Astrocyte (in vitro differentiated cells and primary cell): ENCODE data around the gene RAD51B. TPM values are rescaled to one million over a fixed set of nuclear protein-coding genes. Genes with fewer than 3 reads are reported as not detected.
A peak's percentile ranks its signal among the peaks of the same experiment; 100 is the strongest.

Experiments used
- DNase-seq: peaks from one replicate; pipeline ENCODE4 v3.0.0-alpha.2; 2010; ENCODE audit warnings: low read depth
- FAIRE-seq: peaks from 2 replicates; lab custom pipeline; 2011; peaks lifted over from hg19 to GRCh38; lab: Jason Lieb, UNC
- H2AFZ ChIP-seq: 2 replicates; pipeline ENCODE4 v1.6.0; 2012; ENCODE audit warnings: low read depth, low read length, inconsistent platforms
- H3K27ac ChIP-seq: 2 replicates; pipeline ENCODE4 v1.5.1; 2011; ENCODE audit warnings: low read depth, low read length, inconsistent platforms
- H3K27me3 ChIP-seq: 2 replicates; pipeline ENCODE4 v1.6.0; 2011; ENCODE audit warnings: low read length, inconsistent platforms; ENCODE audit not compliant: insufficient read depth
- H3K36me3 ChIP-seq: 2 replicates; pipeline ENCODE4 v1.5.1; 2011; ENCODE audit warnings: low read length, inconsistent platforms; ENCODE audit not compliant: insufficient read depth
- H3K4me1 ChIP-seq: 2 replicates; pipeline ENCODE4 v1.5.1; 2011; ENCODE audit warnings: low read length, inconsistent platforms; ENCODE audit not compliant: insufficient read depth
- H3K4me2 ChIP-seq: 2 replicates; pipeline ENCODE4 v1.6.0; 2012; ENCODE audit warnings: low read length, inconsistent platforms
- H3K4me3 ChIP-seq: 2 replicates; pipeline ENCODE4 v1.5.1; 2011; ENCODE audit warnings: low read depth, mild to moderate bottlenecking, low read length, inconsistent platforms; ENCODE audit not compliant: insufficient read depth
- H3K79me2 ChIP-seq: 2 replicates; pipeline ENCODE4 v1.6.0; 2012; ENCODE audit warnings: mild to moderate bottlenecking, low read length, inconsistent platforms; ENCODE audit not compliant: insufficient read depth
- H3K9ac ChIP-seq: 2 replicates; pipeline ENCODE4 v1.6.0; 2012; ENCODE audit warnings: mild to moderate bottlenecking, low read length, inconsistent platforms
- H3K9me3 ChIP-seq: 2 replicates; pipeline ENCODE4 v1.5.1; 2012; ENCODE audit warnings: low read depth, mild to moderate bottlenecking, low read length, inconsistent platforms; ENCODE audit not compliant: insufficient read depth
- H4K20me1 ChIP-seq: 2 replicates; pipeline ENCODE4 v1.6.0; 2012; ENCODE audit warnings: low read length, inconsistent platforms; ENCODE audit not compliant: insufficient read depth
- H3K27ac Mint-ChIP-seq: one replicate; pipeline ENCODE4 v1.8.0; 2021; ENCODE audit warnings: mild to moderate bottlenecking, mixed read lengths; ENCODE audit not compliant: unreplicated experiment
- H3K27me3 Mint-ChIP-seq: one replicate; pipeline ENCODE4 v1.8.0; 2021; ENCODE audit warnings: low read depth, mixed read lengths; ENCODE audit not compliant: unreplicated experiment
- H3K36me3 Mint-ChIP-seq: one replicate; pipeline ENCODE4 v1.8.0; 2021; ENCODE audit warnings: low read depth, mixed read lengths; ENCODE audit not compliant: unreplicated experiment
- H3K4me1 Mint-ChIP-seq: one replicate; pipeline ENCODE4 v1.8.0; 2021; ENCODE audit warnings: low read depth, mixed read lengths; ENCODE audit not compliant: unreplicated experiment
- H3K4me3 Mint-ChIP-seq: one replicate; pipeline ENCODE4 v1.8.0; 2021; ENCODE audit warnings: mild to moderate bottlenecking, moderate library complexity, mixed read lengths; ENCODE audit not compliant: unreplicated experiment
- H3K9me3 Mint-ChIP-seq: one replicate; pipeline ENCODE4 v1.8.0; 2021; ENCODE audit warnings: mild to moderate bottlenecking, mixed read lengths; ENCODE audit not compliant: unreplicated experiment
- CTCF ChIP-seq: IDR thresholded peaks from 2 replicates; pipeline ENCODE4 v1.5.1; 2011; ENCODE audit warnings: low read depth, mild to moderate bottlenecking, inconsistent platforms, low read length, moderate library complexity; ENCODE audit not compliant: insufficient read depth
- EZH2 ChIP-seq: IDR thresholded peaks from 2 replicates; pipeline ENCODE4 v1.6.1; 2012; ENCODE audit warnings: mild to moderate bottlenecking, low read length, inconsistent platforms; ENCODE audit not compliant: insufficient read depth
- total RNA-seq: library from RNA; stranded (reverse); gene quantifications from 2 replicates; pipeline ENCODE4 v1.2.1, GENCODE V29; 2021

The RAD51B gene
- total RNA-seq, 1 donor from 2014 or later = 10.8 TPM

- no peaks in the 10 kb centered on the region for H3K27me3 ChIP-seq
- FAIRE-seq (no peak), DNase-seq (no peak)
- H3K4me3 Mint-ChIP-seq = no peak overlapping the region
- no peak overlapping the region for H3K4me2 ChIP-seq
- H3K36me3 ChIP-seq = no peaks in the 10 kb centered on the region
- no peaks in the 10 kb centered on the region for H3K9me3 ChIP-seq
- TF ChIP-seq CTCF = no peak
- TF ChIP-seq EZH2 = no peak
- H3K9ac ChIP-seq = no peak overlapping the region
- no peak overlapping the region for H3K27ac Mint-ChIP-seq
- H3K4me1 ChIP-seq = no peaks in the 10 kb centered on the region
- peaks cover 12% of the 10 kb centered on the region for H3K4me1 Mint-ChIP-seq
- H2AFZ ChIP-seq = no peak overlapping the region
- peaks cover 16% of the 10 kb centered on the region for H3K9me3 Mint-ChIP-seq
- no peaks in the 10 kb centered on the region for H4K20me1 ChIP-seq
- peaks cover 5% of the 10 kb centered on the region for H3K36me3 Mint-ChIP-seq
- no peaks in the 10 kb centered on the region for H3K79me2 ChIP-seq
- H3K27ac ChIP-seq = no peak overlapping the region
- H3K27me3 Mint-ChIP-seq = no peaks in the 10 kb centered on the region
- H3K4me3 ChIP-seq = no peak overlapping the region
Observed at GRCh38 chr14:68154275-68154674, 334.7 kb downstream of the RAD51B start.

- Histone ChIP-seq H3K36me3 (no peaks in the 10 kb centered on the region), H4K20me1 (no peaks in the 10 kb centered on the region), H3K4me1 (no peaks in the 10 kb centered on the region), H3K79me2 (no peaks in the 10 kb centered on the region), H3K4me2 (no peak overlapping the region), H3K27ac (no peak overlapping the region), H2AFZ (no peak overlapping the region), H3K4me3 (no peak overlapping the region), H3K9me3 (no peaks in the 10 kb centered on the region), H3K27me3 (no peaks in the 10 kb centered on the region), H3K9ac (no peak overlapping the region)
- peaks cover 6% of the 10 kb centered on the region for H3K9me3 Mint-ChIP-seq
- FAIRE-seq = no peak
- H3K27me3 Mint-ChIP-seq = no peaks in the 10 kb centered on the region
- peak overlapping the region; percentile 82 for H3K27ac Mint-ChIP-seq
- no peak for TF ChIP-seq EZH2
- no peak for TF ChIP-seq CTCF
- peaks cover 3% of the 10 kb centered on the region for H3K36me3 Mint-ChIP-seq
- DNase-seq = no peak
- peaks cover 12% of the 10 kb centered on the region for H3K4me1 Mint-ChIP-seq
- no peak overlapping the region for H3K4me3 Mint-ChIP-seq
Observed at GRCh38 chr14:68157971-68158371, 338.4 kb downstream of the RAD51B start.

- DNase-seq (no peak), FAIRE-seq (no peak)
- Histone ChIP-seq H3K79me2 (no peaks in the 10 kb centered on the region), H3K36me3 (no peaks in the 10 kb centered on the region), H4K20me1 (no peaks in the 10 kb centered on the region), H3K9me3 (no peaks in the 10 kb centered on the region), H2AFZ (no peak overlapping the region), H3K4me1 (no peaks in the 10 kb centered on the region), H3K27ac (no peak overlapping the region), H3K4me2 (no peak overlapping the region), H3K9ac (no peak overlapping the region), H3K4me3 (no peak overlapping the region), H3K27me3 (no peaks in the 10 kb centered on the region)
- Mint-ChIP-seq H3K4me3 (no peak overlapping the region), H3K4me1 (peaks cover 8% of the 10 kb centered on the region), H3K27ac (no peak overlapping the region), H3K27me3 (no peaks in the 10 kb centered on the region), H3K9me3 (peaks cover 4% of the 10 kb centered on the region), H3K36me3 (peaks cover 3% of the 10 kb centered on the region)
- no peak for TF ChIP-seq EZH2
- TF ChIP-seq CTCF = no peak
Observed at GRCh38 chr14:68158640-68159039, 339.1 kb downstream of the RAD51B start.
